ENCODE measurements around the gene PNLIPRP1. TPM values are rescaled to one million over a fixed set of nuclear protein-coding genes. Genes with fewer than 3 reads are reported as not detected.

PNLIPRP1 gene
- total and polyA plus RNA-seq, 2 of the 4 experiments (the other 2 are of a cell fraction), result not detected

DNA sequence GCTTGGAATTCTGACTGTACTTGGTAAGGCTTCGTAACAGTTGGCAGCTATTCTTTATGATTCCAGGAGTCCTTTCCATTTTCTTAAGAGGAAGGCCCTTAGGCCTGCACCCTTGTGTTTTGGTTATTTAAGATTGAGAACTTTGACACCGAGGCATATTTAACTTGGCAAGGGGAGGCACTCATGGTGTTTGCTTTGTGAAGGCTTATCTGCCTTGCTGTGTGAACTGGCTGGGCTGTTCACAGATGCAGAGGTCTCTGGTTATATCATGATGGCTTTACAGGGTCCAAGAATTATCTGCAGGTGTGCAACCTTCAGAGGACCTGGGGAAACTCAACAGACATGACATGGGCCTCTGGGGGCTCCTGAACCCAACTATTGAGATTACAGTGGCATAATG lies 833 bp upstream of the PNLIPRP1 start:
- Histone ChIP-seq H3K23ac (ENCODE audit: low read depth, low read length) (no peak overlapping the region), H2BK15ac (ENCODE audit: low read depth, low read length) (no peak overlapping the region), H3K18ac (ENCODE audit: low read depth, low read length) (no peak overlapping the region), H3K9me1 (ENCODE audit: insufficient read depth, low read length) (no peaks in the 10 kb centered on the region), H3K36me3 (ENCODE audit: control insufficient read depth, insufficient read depth, low read length) (no peaks in the 10 kb centered on the region), H2BK5ac (ENCODE audit: low read depth, low read length, poor library complexity, severe bottlenecking) (no peak overlapping the region), H2BK120ac (ENCODE audit: low read depth, low read length) (no peak overlapping the region), H3K9ac (ENCODE audit: low read depth, low read length) (no peak overlapping the region), H3K27ac (ENCODE audit: insufficient read depth, low read length) (no peak overlapping the region), H3K56ac (ENCODE audit: extremely low read depth, insufficient read depth, low read length) (no peak overlapping the region), H4K20me1 (ENCODE audit: insufficient read depth, low read length) (no peaks in the 10 kb centered on the region), H3K79me1 (ENCODE audit: low read depth in 1 of 2, low read length in 2 of 2) (no peaks in the 10 kb centered on the region), H3K27me3 (ENCODE audit: control insufficient read depth, insufficient read depth, low read length) (no peaks in the 10 kb centered on the region), H3K4me2 (ENCODE audit: low read depth, low read length) (no peak overlapping the region), H2BK20ac (ENCODE audit: low read depth, low read length) (no peak overlapping the region), H4K5ac (ENCODE audit: low read depth, low read length) (no peak overlapping the region), H2AFZ (replicated peaks; ENCODE audit: low read length, poor library complexity) (no peak overlapping the region), H3K9me3 (ENCODE audit: control insufficient read depth, insufficient read depth, low read length) (no peaks in the 10 kb centered on the region), H3K4me1 (ENCODE audit: control insufficient read depth, insufficient read depth, low read length) (no peaks in the 10 kb centered on the region), H3K14ac (replicated peaks; ENCODE audit: low read depth, low read length) (no peak overlapping the region), H3K4me3 (ENCODE audit: insufficient read depth, low read depth, low read length) (no peak overlapping the region), H4K8ac (ENCODE audit: low read depth in 2 of 2, low read length in 2 of 2) (no peak overlapping the region), H3K4ac (ENCODE audit: low read depth, low read length) (no peak overlapping the region), H2AK9ac (replicated peaks; ENCODE audit: low read depth, low read length, poor library complexity) (no peak overlapping the region), H4K91ac (ENCODE audit: insufficient read depth, low read depth, low read length) (no peak overlapping the region), H2AK5ac (ENCODE audit: low read depth, low read length) (no peak overlapping the region)
- no peak for ATAC-seq (ENCODE audit: low read depth)
- dilution Hi-C loops (cut with HindIII; ENCODE audit: low sequenced_read_pairs, unreplicated experiment) (no loop called here), in situ Hi-C loops (cut with MboI; ENCODE audit: low sequenced_read_pairs) (no loop called here), intact Hi-C loops (cut with micrococcal nuclease) (no loop called here)
- no peak for DNase-seq
- WGBS, 2 experiments (ENCODE audit: extremely low coverage in 2 of 2, insufficient read length in 1 of 2), result 63% methylated on average over 2 of the region's 2 CpGs; no CpG with 5 or more reads in 1 of the 2 experiments
- POLR2A ChIA-PET (ENCODE audit: unreplicated experiment), result no interaction called here
- CTCF ChIA-PET, result no interaction called here
- no TSS peak for BruUV-seq (replicated peaks)
- no peak for TF ChIP-seq NFE2L2 (IDR thresholded peaks at IDR 0.05; ENCODE audit: low read depth, low read length)
- TF ChIP-seq, protein P1, sequence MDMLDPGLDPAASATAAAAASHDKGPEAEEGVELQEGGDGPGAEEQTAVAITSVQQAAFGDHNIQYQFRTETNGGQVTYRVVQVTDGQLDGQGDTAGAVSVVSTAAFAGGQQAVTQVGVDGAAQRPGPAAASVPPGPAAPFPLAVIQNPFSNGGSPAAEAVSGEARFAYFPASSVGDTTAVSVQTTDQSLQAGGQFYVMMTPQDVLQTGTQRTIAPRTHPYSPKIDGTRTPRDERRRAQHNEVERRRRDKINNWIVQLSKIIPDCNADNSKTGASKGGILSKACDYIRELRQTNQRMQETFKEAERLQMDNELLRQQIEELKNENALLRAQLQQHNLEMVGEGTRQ (IDR thresholded peaks at IDR 0.05; ENCODE audit: low read depth, low read length), result no peak
- TF ChIP-seq RAD21 (IDR thresholded peaks at IDR 0.05; ENCODE audit: low read length), result no peak
- TF ChIP-seq MAZ (IDR thresholded peaks at IDR 0.05; ENCODE audit: borderline replicate concordance, low read depth, low read length), result no peak
- TF ChIP-seq POLR2A (IDR thresholded peaks at IDR 0.05; ENCODE audit: low read depth, low read length), result no peak
- TF ChIP-seq MXI1 (IDR thresholded peaks at IDR 0.05; ENCODE audit: borderline replicate concordance, low read depth, low read length), result no peak
- TF ChIP-seq, protein P2, sequence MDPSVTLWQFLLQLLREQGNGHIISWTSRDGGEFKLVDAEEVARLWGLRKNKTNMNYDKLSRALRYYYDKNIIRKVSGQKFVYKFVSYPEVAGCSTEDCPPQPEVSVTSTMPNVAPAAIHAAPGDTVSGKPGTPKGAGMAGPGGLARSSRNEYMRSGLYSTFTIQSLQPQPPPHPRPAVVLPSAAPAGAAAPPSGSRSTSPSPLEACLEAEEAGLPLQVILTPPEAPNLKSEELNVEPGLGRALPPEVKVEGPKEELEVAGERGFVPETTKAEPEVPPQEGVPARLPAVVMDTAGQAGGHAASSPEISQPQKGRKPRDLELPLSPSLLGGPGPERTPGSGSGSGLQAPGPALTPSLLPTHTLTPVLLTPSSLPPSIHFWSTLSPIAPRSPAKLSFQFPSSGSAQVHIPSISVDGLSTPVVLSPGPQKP (IDR thresholded peaks at IDR 0.05; ENCODE audit: borderline replicate concordance, low read depth, low read length), result no peak
- TF ChIP-seq, protein P3, sequence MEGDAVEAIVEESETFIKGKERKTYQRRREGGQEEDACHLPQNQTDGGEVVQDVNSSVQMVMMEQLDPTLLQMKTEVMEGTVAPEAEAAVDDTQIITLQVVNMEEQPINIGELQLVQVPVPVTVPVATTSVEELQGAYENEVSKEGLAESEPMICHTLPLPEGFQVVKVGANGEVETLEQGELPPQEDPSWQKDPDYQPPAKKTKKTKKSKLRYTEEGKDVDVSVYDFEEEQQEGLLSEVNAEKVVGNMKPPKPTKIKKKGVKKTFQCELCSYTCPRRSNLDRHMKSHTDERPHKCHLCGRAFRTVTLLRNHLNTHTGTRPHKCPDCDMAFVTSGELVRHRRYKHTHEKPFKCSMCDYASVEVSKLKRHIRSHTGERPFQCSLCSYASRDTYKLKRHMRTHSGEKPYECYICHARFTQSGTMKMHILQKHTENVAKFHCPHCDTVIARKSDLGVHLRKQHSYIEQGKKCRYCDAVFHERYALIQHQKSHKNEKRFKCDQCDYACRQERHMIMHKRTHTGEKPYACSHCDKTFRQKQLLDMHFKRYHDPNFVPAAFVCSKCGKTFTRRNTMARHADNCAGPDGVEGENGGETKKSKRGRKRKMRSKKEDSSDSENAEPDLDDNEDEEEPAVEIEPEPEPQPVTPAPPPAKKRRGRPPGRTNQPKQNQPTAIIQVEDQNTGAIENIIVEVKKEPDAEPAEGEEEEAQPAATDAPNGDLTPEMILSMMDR (conservative IDR thresholded peaks at IDR 0.05; ENCODE audit: low read depth, low read length), result no peak
- TF ChIP-seq RFX5 (IDR thresholded peaks at IDR 0.05; ENCODE audit: low read depth, low read length), result no peak

Data from IMR-90 (cell line).